Gastrocnemius medialis (tissue), 4 donors: ENCODE measurements around the gene GYPC. TPM values are rescaled to one million over a fixed set of nuclear protein-coding genes. Genes with fewer than 3 reads are reported as not detected.
"Not testable (repeated sequence)": the region's sequence is repeated elsewhere in the genome, so short reads cannot be mapped to it uniquely, and the experiment has no call there.

Experiments
- ATAC-seq, 2 donors: fragments of 150-250 bp; one replicate each; pipeline ENCODE4 v1.9.1; 2016
- DNase-seq, 2 donors: peaks; one replicate each; pipeline ENCODE4 v3.0.0-alpha.2; 2019
- H3K27ac ChIP-seq, 4 donors: fragments of 200-600 bp; sonication (generic); 1 replicate in 1 of 4; 2 replicates in 3 of 4; pipeline ENCODE4 v1.5.1; 2016 to 2018; ENCODE audit warnings: mild to moderate bottlenecking in 2 of 4, moderate library complexity in 1 of 4
- H3K27me3 ChIP-seq, 3 donors: fragments of 200-600 bp; sonication (generic) in 2 of 3; 1 replicate in 1 of 3; 2 replicates in 2 of 3; pipeline versions ENCODE4 v1.5.1 to v1.6.0; 2016 to 2019; ENCODE audit warnings: mild to moderate bottlenecking in 1 of 3, moderate library complexity in 1 of 3
- H3K36me3 ChIP-seq, 2 donors: fragments of 200-600 bp; sonication (generic) in 1 of 2; one replicate each; pipeline ENCODE4 v1.5.1; 2017 to 2018
- H3K4me1 ChIP-seq, 2 donors: fragments of 200-600 bp; sonication (generic) in 1 of 2; one replicate each; pipeline ENCODE4 v1.5.1; 2016 to 2017; ENCODE audit warnings: mild to moderate bottlenecking in 2 of 2
- H3K4me3 ChIP-seq, 4 donors: fragments of 200-600 bp; sonication (generic) in 3 of 4; 1 replicate in 1 of 4; 2 replicates in 3 of 4; pipeline ENCODE4 v1.5.1; 2016 to 2019; ENCODE audit warnings: mild to moderate bottlenecking in 2 of 4
- H3K9me3 ChIP-seq, 3 donors: fragments of 200-600 bp; sonication (generic) in 2 of 3; 1 replicate in 1 of 3; 2 replicates in 2 of 3; pipeline ENCODE4 v1.5.1; 2016 to 2019
- CTCF ChIP-seq, 5 experiments: fragments of 450-650 bp in 3 of 5; fragments of 200-600 bp in 2 of 5; sonication (generic) in 2 of 5; IDR thresholded peaks in 4 of 5; conservative IDR thresholded peaks in 1 of 5; 1 replicate in 4 of 5; 2 replicates in 1 of 5; pipeline ENCODE4 v1.5.1; 2016 to 2019; ENCODE audit warnings: antibody characterized with exemption in 5 of 5, mild to moderate bottlenecking in 3 of 5, moderate library complexity in 3 of 5
- POLR2A ChIP-seq, 2 donors: fragments of 450-650 bp; IDR thresholded peaks; one replicate each; pipeline ENCODE4 v1.6.1; 2017; ENCODE audit warnings: antibody characterized with exemption in 2 of 2, mild to moderate bottlenecking in 2 of 2, moderate library complexity in 2 of 2
- in situ Hi-C, 4 donors: fragments of 200-750 bp; cut with MboI; loops; one replicate each; pipeline versions ENCODE4 v1.15.0 to v1.8.0; 2017; ENCODE audit warnings: low sequenced_read_pairs in 4 of 4
- intact Hi-C: fragments of 100-400 bp; cut with DNase I; formaldehyde crosslinking; loops from one replicate; pipeline ENCODE4 v1.15.1; 2023; ENCODE audit warnings: low total_unique reads
- total RNA-seq, 4 donors: library from RNA; depleted of rRNA; stranded (reverse); fragments of >200 nt; gene quantifications; one replicate each; pipeline versions ENCODE4 v1.1.0 to v1.2.3, GENCODE V29; 2016

The GYPC gene
- total RNA-seq, 4 donors from 2014 or later, result 66.3 to 82.0 (median 71.9) TPM

- ATAC-seq, result no peak
- Histone ChIP-seq H3K36me3 (no peaks in the 10 kb centered on the region), H3K27me3 (no peaks in the 10 kb centered on the region), H3K4me1 (peaks cover 0 to 13% of the 10 kb centered on the region in 2 donors), H3K27ac (no peak overlapping the region), H3K9me3 (no peaks in the 10 kb centered on the region), H3K4me3 (no peak overlapping the region)
- DNase-seq, result no peak
- intact Hi-C loops, result no loop called here
- in situ Hi-C loops, result loop anchor here in 1 of 4 donors (10.0 kb wide), 1 partner anchor 139 kb away; no protein-coding TSS in a partner anchor
- TF ChIP-seq POLR2A (IDR thresholded peaks at IDR 0.05) (no peak), CTCF (IDR thresholded peaks at IDR 0.05 in 4 of 5, conservative IDR thresholded peaks at IDR 0.05 in 1 of 5) (no peak)
These were observed 20.2 kb upstream of the GYPC start for GRCh38 chr2:126635736-126636135.

GRCh38 chr2:126637386-126637785 lies 18.6 kb upstream of the GYPC start:
- ATAC-seq, result no peak
- no peaks in the 10 kb centered on the region for H3K27me3 ChIP-seq
- no peak overlapping the region for H3K4me3 ChIP-seq
- DNase-seq, result no peak
- TF ChIP-seq CTCF (IDR thresholded peaks at IDR 0.05 in 4 of 5, conservative IDR thresholded peaks at IDR 0.05 in 1 of 5), result no peak
- TF ChIP-seq POLR2A (IDR thresholded peaks at IDR 0.05), result no peak
- intact Hi-C loops (no loop called here), in situ Hi-C loops (loop anchor here in 1 of 4 donors (10.0 kb wide), 1 partner anchor 137 kb away; no protein-coding TSS in a partner anchor)
- H3K27ac ChIP-seq, result no peak overlapping the region
- H3K36me3 ChIP-seq, result no peaks in the 10 kb centered on the region
- H3K4me1 ChIP-seq, result peaks cover 0 to 13% of the 10 kb centered on the region in 2 donors
- H3K9me3 ChIP-seq, result no peaks in the 10 kb centered on the region

GRCh38 chr2:126638746-126639145 lies 17.2 kb upstream of the GYPC start:
- Histone ChIP-seq H3K4me1 (peaks cover 6 to 19% of the 10 kb centered on the region in 2 donors), H3K27ac (no peak overlapping the region), H3K36me3 (no peaks in the 10 kb centered on the region), H3K9me3 (no peaks in the 10 kb centered on the region), H3K4me3 (no peak overlapping the region), H3K27me3 (no peaks in the 10 kb centered on the region)
- ATAC-seq (no peak), DNase-seq (no peak)
- in situ Hi-C loops, result loop anchor here in 1 of 4 donors (10.0 kb wide), 1 partner anchor 136 kb away; no protein-coding TSS in a partner anchor
- TF ChIP-seq POLR2A (IDR thresholded peaks at IDR 0.05), result no peak
- no peak for TF ChIP-seq CTCF (IDR thresholded peaks at IDR 0.05 in 4 of 5, conservative IDR thresholded peaks at IDR 0.05 in 1 of 5)
- intact Hi-C loops, result no loop called here

- ATAC-seq (no peak), DNase-seq (no peak)
- Histone ChIP-seq H3K27me3 (no peaks in the 10 kb centered on the region), H3K4me3 (no peak overlapping the region), H3K36me3 (no peaks in the 10 kb centered on the region), H3K4me1 (peaks cover 7 to 16% of the 10 kb centered on the region in 2 donors), H3K9me3 (no peaks in the 10 kb centered on the region), H3K27ac (no peak overlapping the region)
- intact Hi-C loops (no loop called here), in situ Hi-C loops (loop anchor here in 1 of 4 donors (10.0 kb wide), 1 partner anchor 136 kb away; no protein-coding TSS in a partner anchor)
- no peak for TF ChIP-seq CTCF (IDR thresholded peaks at IDR 0.05 in 4 of 5, conservative IDR thresholded peaks at IDR 0.05 in 1 of 5)
- no peak for TF ChIP-seq POLR2A (IDR thresholded peaks at IDR 0.05)
These were observed 16.7 kb upstream of the GYPC start for GRCh38 chr2:126639276-126639675.

- H3K36me3 ChIP-seq, H3K27me3 ChIP-seq, H3K4me3 ChIP-seq, H3K27ac ChIP-seq, H3K4me1 ChIP-seq, in situ Hi-C loops, H3K9me3 ChIP-seq, DNase-seq, ATAC-seq: not testable (repeated sequence)
- intact Hi-C loops, result loop anchor here (5.0 kb wide), 1 partner anchor 56 kb away; no protein-coding TSS in a partner anchor
These were observed 14.7 kb upstream of the GYPC start for GRCh38 chr2:126641294-126641693.
